SKM-1 (cell line): ENCODE data around the gene TGM1.
A peak's percentile ranks its signal among the peaks of the same experiment; 100 is the strongest.

ENCODE experiments used
- DNase-seq: peaks from one replicate; lab custom pipeline; 2025; ENCODE audit not compliant: unreplicated experiment; lab: John Stamatoyannopoulos, UW

The TGM1 gene

GRCh38 chr14:24262821-24263733 is at the start of gene TGM1:
Gene TGM1, minus strand, starts transcription at chr14:24263177. Its CDS starts 825 bp downstream, at chr14:24262352.
- no peak for DNase-seq

GRCh38 chr14:24311837-24312615 is 49.0 kb upstream of the TGM1 start:
- no peak for DNase-seq

GRCh38 chr14:24310646-24311604 is 47.9 kb upstream of the TGM1 start, which contains the start of gene LTB4R:
Gene LTB4R, plus strand, starts transcription at chr14:24311502. Its CDS starts 4,150 bp downstream, at chr14:24315652.
- no peak for DNase-seq

GRCh38 chr14:24310265-24310645 is 47.3 kb upstream of the TGM1 start:
- DNase-seq: no peak

GRCh38 chr14:24309538-24310264 is 46.7 kb upstream of the TGM1 start, which contains the start of gene LTB4R2:
Gene LTB4R2, plus strand, starts transcription at chr14:24310140. Its CDS starts 525 bp downstream, at chr14:24310665.
- no peak for DNase-seq

GRCh38 chr14:24308342-24309124 is 45.6 kb upstream of the TGM1 start:
- DNase-seq: no peak

- DNase-seq: no peak
Observed at GRCh38 chr14:24307575-24308341, 44.8 kb upstream of the TGM1 start, which contains the start of gene CIDEB. Gene CIDEB, minus strand, starts transcription at chr14:24307977. Its CDS starts 119 bp downstream, at chr14:24307858.

- DNase-seq: no peak
Observed at GRCh38 chr14:24307156-24307574, 44.2 kb upstream of the TGM1 start.

GRCh38 chr14:24304019-24304387 is 41.0 kb upstream of the TGM1 start:
- DNase-seq: no peak

- no peak for DNase-seq
Observed at GRCh38 chr14:24300326-24300980, 37.5 kb upstream of the TGM1 start.

- DNase-seq: peak; percentile 14
Observed at GRCh38 chr14:24299255-24300191, 36.5 kb upstream of the TGM1 start, which contains the start of the genes DHRS1 and NOP9. Gene DHRS1, minus strand, starts transcription at chr14:24299780. Its CDS starts 674 bp downstream, at chr14:24299106. Gene NOP9, plus strand, starts transcription at chr14:24299850. Its CDS starts 105 bp downstream, at chr14:24299955.

- no peak for DNase-seq
Observed at GRCh38 chr14:24298892-24299254, 35.9 kb upstream of the TGM1 start.

GRCh38 chr14:24297190-24297964 is 34.4 kb upstream of the TGM1 start:
- DNase-seq: no peak

GRCh38 chr14:24296341-24297157 is 33.6 kb upstream of the TGM1 start:
- no peak for DNase-seq

GRCh38 chr14:24293525-24293924 is 30.5 kb upstream of the TGM1 start:
- DNase-seq: no peak
